ENCODE results near the gene PLCH1.

DNA sequence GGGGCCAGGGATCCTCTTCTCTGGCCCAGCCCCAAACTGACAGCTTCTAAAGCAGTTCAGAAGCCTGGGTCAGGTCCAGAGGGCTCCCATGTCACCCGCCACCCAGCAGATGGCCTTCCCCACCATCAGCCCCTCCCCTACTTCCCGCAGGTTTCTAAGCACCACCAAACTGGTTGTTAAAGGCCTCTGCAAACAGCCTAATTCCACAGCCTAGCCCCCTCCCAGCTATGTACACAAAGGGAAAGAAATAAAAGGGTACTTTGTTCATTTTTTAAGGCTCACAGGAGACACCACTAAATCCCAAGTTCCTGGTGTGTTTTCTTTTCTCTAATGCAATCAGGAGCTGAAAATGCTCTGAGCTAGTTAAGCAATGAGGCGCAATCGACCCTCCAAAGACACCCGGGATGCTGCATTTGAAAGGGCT, 30.6 kb downstream of the PLCH1 start:
- TF ChIP-seq, protein P1, sequence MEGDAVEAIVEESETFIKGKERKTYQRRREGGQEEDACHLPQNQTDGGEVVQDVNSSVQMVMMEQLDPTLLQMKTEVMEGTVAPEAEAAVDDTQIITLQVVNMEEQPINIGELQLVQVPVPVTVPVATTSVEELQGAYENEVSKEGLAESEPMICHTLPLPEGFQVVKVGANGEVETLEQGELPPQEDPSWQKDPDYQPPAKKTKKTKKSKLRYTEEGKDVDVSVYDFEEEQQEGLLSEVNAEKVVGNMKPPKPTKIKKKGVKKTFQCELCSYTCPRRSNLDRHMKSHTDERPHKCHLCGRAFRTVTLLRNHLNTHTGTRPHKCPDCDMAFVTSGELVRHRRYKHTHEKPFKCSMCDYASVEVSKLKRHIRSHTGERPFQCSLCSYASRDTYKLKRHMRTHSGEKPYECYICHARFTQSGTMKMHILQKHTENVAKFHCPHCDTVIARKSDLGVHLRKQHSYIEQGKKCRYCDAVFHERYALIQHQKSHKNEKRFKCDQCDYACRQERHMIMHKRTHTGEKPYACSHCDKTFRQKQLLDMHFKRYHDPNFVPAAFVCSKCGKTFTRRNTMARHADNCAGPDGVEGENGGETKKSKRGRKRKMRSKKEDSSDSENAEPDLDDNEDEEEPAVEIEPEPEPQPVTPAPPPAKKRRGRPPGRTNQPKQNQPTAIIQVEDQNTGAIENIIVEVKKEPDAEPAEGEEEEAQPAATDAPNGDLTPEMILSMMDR (IDR thresholded peaks at IDR 0.05): no peak
- TF ChIP-seq POLR2A (IDR thresholded peaks at IDR 0.05): no peak
- no peak for TF ChIP-seq POLR2AphosphoS5 (IDR thresholded peaks at IDR 0.05; ENCODE audit: insufficient read depth in 1 of 2, low read depth in 1 of 2)
